Measurements from ENCODE around the gene TEX13B. TPM values are rescaled to one million over a fixed set of nuclear protein-coding genes. Genes with fewer than 3 reads are reported as not detected.

The TEX13B gene
- polyA plus RNA-seq, 1 of the 3 experiments (the other 2 are of a cell fraction): not detected

DNA sequence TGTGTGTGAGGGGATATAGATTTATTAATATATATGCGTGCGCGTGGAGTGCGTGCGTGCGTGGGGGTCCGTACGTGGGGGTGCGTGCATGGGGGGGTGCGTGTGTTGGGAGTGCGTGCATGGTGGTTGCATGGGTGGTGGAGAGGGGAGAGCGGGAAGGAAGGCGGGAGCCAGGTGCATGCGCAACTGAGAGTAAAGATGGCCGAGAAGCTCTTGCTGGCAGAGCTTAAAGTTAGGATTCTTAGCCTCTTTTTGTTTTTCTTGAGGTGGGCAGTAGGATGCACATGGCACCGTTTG lies 45.8 kb downstream of the TEX13B start:
- Histone ChIP-seq H3K4me1 (ENCODE audit: control insufficient read depth in 1 of 2, insufficient read depth in 2 of 2, low read depth in 1 of 2, low read length in 1 of 2) (no peaks in the 10 kb centered on the region), H3K4me2 (no peak overlapping the region), H3K79me2 (ENCODE audit: insufficient read depth) (no peaks in the 10 kb centered on the region), H3K27me3 (ENCODE audit: insufficient read depth) (no peaks in the 10 kb centered on the region), H3F3A (replicated peaks; ENCODE audit: insufficient read depth) (no peaks in the 10 kb centered on the region), H3K9ac (no peak overlapping the region), H3K9me3 (no peaks in the 10 kb centered on the region), H3K36me3 (replicated peaks in 1 of 2; ENCODE audit: control insufficient read depth in 1 of 2, insufficient read depth in 2 of 2, low read length in 1 of 2) (no peaks in the 10 kb centered on the region), H4K20me1 (ENCODE audit: insufficient read depth) (no peaks in the 10 kb centered on the region), H2AFZ (ENCODE audit: low read depth) (no peak overlapping the region), H3K4me3 (ENCODE audit: low read depth in 2 of 2, low read length in 1 of 2) (no peak overlapping the region), H3K27ac (ENCODE audit: low read depth in 2 of 2, low read length in 1 of 2) (no peak overlapping the region), H3K9me2 (no peaks in the 10 kb centered on the region)
- DNase-seq: no peak
- TF ChIP-seq RFX5 (IDR thresholded peaks at IDR 0.05; ENCODE audit: low read length): no peak
- TF ChIP-seq FOXJ3 (CRISPR knock-in tag; IDR thresholded peaks at IDR 0.05): no peak
- no peak for TF ChIP-seq FOXM1 (IDR thresholded peaks at IDR 0.05; ENCODE audit: low read depth)
- TF ChIP-seq JUND (IDR thresholded peaks at IDR 0.05): no peak
- CTCF ChIA-PET: no interaction called here
- POLR2A ChIA-PET: no interaction called here
- WGBS (ENCODE audit: low lambda C conversion rate): 53% methylated on average over 16 of the region's 16 CpGs

- H4K20me1 ChIP-seq (ENCODE audit: insufficient read depth): no peaks in the 10 kb centered on the region
- WGBS (ENCODE audit: low lambda C conversion rate): 46% methylated on average over 45 of the region's 48 CpGs
- TF ChIP-seq FOXM1 (IDR thresholded peaks at IDR 0.05; ENCODE audit: low read depth) (no peak), RCOR1 (IDR thresholded peaks at IDR 0.05; ENCODE audit: low read length) (no peak), YY1 (IDR thresholded peaks at IDR 0.05; ENCODE audit: low read depth) (no peak), MXI1 (IDR thresholded peaks at IDR 0.05; ENCODE audit: low read depth, low read length) (no peak), EP300 (IDR thresholded peaks at IDR 0.05; ENCODE audit: borderline replicate concordance in 1 of 2, low read depth in 1 of 2, low read length in 1 of 2) (no peak), TEAD4 (IDR thresholded peaks at IDR 0.05; ENCODE audit: borderline replicate concordance, insufficient read depth) (no peak), POLR2AphosphoS5 (IDR thresholded peaks at IDR 0.05; ENCODE audit: low read depth, low read length) (no peak), GATA2 (CRISPR knock-in tag; IDR thresholded peaks at IDR 0.05) (no peak), RAD21 (IDR thresholded peaks at IDR 0.05; ENCODE audit: low read length) (no peak), CTCF (IDR thresholded peaks at IDR 0.05) (no peak), CHD2 (IDR thresholded peaks at IDR 0.05; ENCODE audit: low read length, partially characterized antibody) (no peak), SIN3A (IDR thresholded peaks at IDR 0.05; ENCODE audit: borderline replicate concordance, low read depth, low read length) (no peak), FOSL2 (IDR thresholded peaks at IDR 0.05; ENCODE audit: borderline replicate concordance, low read depth) (no peak)
- TF ChIP-seq, protein P1, sequence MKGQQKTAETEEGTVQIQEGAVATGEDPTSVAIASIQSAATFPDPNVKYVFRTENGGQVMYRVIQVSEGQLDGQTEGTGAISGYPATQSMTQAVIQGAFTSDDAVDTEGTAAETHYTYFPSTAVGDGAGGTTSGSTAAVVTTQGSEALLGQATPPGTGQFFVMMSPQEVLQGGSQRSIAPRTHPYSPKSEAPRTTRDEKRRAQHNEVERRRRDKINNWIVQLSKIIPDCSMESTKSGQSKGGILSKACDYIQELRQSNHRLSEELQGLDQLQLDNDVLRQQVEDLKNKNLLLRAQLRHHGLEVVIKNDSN (IDR thresholded peaks at IDR 0.05; ENCODE audit: borderline replicate concordance, low read depth): no peak
- H3K9me2 ChIP-seq: no peaks in the 10 kb centered on the region
- H3K4me3 ChIP-seq (ENCODE audit: low read depth in 2 of 2, low read length in 1 of 2): no peak overlapping the region
- no peak for DNase-seq
- H3K9ac ChIP-seq: no peak overlapping the region
- H3K4me1 ChIP-seq (ENCODE audit: control insufficient read depth in 1 of 2, insufficient read depth in 2 of 2, low read depth in 1 of 2, low read length in 1 of 2): no peaks in the 10 kb centered on the region
- H3K4me2 ChIP-seq: no peak overlapping the region
- H3K79me2 ChIP-seq (ENCODE audit: insufficient read depth): no peaks in the 10 kb centered on the region
- H3F3A ChIP-seq (replicated peaks; ENCODE audit: insufficient read depth): no peaks in the 10 kb centered on the region
- no peaks in the 10 kb centered on the region for H3K36me3 ChIP-seq (replicated peaks in 1 of 2; ENCODE audit: control insufficient read depth in 1 of 2, insufficient read depth in 2 of 2, low read length in 1 of 2)
- H3K9me3 ChIP-seq: no peaks in the 10 kb centered on the region
- POLR2A ChIA-PET: no interaction called here
- no peak overlapping the region for H2AFZ ChIP-seq (ENCODE audit: low read depth)
- no peaks in the 10 kb centered on the region for H3K27me3 ChIP-seq (ENCODE audit: insufficient read depth)
- no peak overlapping the region for H3K27ac ChIP-seq (ENCODE audit: low read depth in 2 of 2, low read length in 1 of 2)
- CTCF ChIA-PET: no interaction called here
Measured at GRCh38 chrX:107935664-107936433, 46.3 kb downstream of the TEX13B start.

Measured in SK-N-SH (cell line).